H54 (cell line): ENCODE results near the gene TTC1.
"Not testable (repeated sequence)": the region's sequence is repeated elsewhere in the genome, so short reads cannot be mapped to it uniquely, and the experiment has no call there.

Experiments
- DNase-seq: peaks from one replicate; pipeline ENCODE4 v3.0.0; 2011; ENCODE audit warnings: low spot score, mixed read lengths; ENCODE audit not compliant: insufficient read length
- FAIRE-seq: peaks from 3 replicates; lab custom pipeline; 2011; peaks lifted over from hg19 to GRCh38; lab: Jason Lieb, UNC
- POLR2A ChIP-seq: IDR thresholded peaks from 2 replicates; pipeline ENCODE4 v1.6.1; 2011; ENCODE audit warnings: low read depth, mild to moderate bottlenecking, low read length

Gene TTC1

DNA sequence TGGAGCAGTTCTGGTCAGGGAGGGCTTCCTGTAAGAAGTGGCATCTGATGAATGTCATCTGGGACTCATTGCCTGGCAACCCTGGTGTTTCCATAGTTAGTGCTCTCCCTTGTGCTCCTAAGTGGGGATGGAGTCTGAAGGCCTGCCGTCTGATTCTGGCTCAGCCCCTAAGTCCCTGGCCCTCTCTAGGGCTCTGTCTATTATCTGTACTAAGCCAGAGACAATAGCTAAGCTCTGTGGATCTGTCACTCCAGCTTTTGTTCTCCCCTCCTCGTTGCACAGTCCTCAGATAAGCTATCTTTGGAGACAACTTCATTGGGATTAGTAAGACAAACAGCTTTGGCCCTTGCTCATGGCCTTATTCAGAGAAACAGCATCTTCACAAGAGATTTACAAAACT, 30.6 kb upstream of the TTC1 start:
- FAIRE-seq (no peak), DNase-seq (no peak)

DNA sequence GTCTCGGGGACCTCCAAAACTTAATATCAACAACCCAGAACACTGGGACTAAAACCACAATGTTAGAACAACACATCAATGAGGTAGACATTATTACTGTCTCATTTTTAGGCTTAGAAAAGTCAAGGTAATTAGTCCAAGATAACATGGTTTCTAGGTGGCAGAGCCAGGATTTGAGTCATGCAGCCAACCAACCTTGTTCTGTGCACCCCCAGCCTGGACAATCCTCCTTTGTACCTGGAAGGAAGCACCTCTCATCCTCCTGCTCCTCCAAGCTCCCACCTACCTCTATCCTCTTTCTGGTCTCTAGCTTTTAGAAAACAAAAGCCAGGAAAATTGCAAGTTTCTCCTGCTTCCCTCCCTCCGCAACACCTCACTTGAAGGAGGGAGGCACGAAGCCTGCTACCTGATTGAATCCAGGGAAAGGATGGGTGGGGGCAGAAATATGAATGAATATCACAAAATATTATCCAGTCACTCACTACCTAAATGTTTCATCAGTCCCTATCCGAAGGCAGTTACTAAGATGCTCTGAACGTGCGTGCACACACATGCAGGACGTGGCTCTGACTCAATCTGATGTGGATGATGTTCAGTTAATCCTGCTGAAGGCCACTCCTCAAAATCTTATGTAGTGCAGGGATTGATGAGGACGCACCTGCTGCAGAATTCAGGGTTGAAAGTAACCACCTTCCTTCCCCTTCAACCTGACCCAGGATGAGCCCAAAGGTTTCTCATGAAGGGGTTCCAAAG, 26.3 kb upstream of the TTC1 start:
- no peak for FAIRE-seq
- no peak for DNase-seq
- no peak for TF ChIP-seq POLR2A

More for the DNA sequence above, 30.6 kb upstream of the TTC1 start:
- TF ChIP-seq POLR2A: no peak

DNA sequence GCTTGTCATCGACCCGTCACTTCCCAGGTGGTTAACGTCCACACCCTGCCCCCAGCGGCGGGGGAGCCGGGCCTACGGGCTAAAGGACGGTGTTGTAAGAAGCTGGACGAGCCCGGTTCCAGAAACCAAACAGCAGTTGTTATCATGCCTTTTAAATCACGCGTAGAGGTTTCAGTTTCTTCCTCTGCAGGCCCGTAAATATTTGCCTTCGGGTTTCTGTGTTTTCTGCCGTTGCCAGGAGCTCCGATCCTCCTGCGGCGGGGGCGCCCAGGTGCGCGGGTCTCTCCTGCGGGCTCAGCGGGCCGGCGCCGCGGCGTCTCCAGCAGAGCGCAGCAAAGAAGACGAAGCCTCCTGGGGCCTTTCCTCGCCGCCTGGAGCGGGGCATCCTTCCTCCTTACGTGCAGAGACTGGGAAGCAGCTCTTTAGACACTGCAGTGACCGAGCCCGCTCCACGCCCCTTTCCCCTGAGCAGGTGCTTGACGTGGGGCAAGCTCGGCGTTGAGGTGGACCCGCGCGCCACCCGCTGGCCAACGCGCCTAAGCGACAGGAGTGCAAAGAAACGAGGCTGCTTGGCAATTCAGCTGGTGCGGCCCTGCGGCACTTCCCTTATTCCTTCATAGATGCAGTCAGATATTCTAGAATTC, 21.8 kb upstream of the TTC1 start:
- no peak for DNase-seq
- TF ChIP-seq POLR2A: no peak
- FAIRE-seq: no peak

DNA sequence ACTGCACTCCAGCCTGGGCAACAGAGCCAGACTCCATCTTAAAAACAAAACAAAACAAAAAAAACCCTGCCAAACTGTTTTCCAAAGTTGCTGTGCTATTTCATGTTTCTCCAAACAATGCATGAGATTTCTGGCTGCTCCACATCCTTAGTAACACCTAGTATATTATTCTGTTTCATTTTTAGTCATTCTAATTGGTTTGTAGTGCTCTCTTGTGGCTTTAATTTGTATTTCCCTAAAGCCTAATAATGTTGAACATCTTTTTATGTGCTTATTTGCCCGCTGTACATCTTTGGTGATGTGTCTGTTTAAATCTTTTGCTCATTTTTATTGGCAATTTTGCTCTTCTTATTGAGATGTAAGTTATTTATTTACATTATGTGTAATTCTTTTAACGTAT, 18.4 kb upstream of the TTC1 start:
- no peak for TF ChIP-seq POLR2A
- DNase-seq (no peak), FAIRE-seq (no peak)

DNA sequence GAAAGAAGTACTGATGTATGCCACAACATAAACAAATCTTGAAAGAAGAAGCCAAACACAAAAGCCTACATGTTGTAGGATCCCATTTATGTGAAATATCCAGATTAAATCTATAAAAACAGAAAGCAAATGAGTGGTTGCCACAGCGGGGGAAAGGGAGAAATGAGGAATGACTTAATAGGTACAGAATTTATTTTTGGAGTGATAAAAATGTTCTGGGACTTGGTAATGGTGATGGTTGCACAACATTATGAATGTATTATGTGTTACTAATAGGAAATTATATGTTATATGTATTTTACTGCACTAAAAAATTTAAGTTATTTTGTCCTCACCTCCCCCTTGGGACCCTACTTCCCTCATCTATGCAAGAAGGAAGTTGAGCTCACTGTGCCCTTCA, 16.4 kb upstream of the TTC1 start:
- FAIRE-seq (no peak), DNase-seq (no peak)
- TF ChIP-seq POLR2A: no peak

DNA sequence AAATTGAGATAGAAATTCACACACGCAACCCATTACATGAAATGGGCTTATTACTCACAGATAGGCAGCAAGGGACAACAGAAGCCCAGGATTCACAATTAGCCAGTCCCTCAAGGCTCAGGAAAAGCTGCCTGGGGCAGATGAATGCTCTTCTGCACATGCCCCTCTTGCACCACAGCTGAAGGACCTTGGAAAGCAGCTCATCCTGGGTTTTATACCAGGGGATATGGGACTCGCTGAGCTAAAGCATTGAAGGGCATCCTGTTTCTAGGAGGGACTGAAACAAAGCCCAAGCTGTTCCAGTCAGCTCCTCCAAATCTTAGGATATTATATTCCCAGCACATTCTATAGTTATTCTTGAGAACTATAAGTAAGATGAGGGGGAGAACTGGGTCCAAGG, 15.7 kb upstream of the TTC1 start:
- no peak for TF ChIP-seq POLR2A
- FAIRE-seq (no peak), DNase-seq (no peak)

DNA sequence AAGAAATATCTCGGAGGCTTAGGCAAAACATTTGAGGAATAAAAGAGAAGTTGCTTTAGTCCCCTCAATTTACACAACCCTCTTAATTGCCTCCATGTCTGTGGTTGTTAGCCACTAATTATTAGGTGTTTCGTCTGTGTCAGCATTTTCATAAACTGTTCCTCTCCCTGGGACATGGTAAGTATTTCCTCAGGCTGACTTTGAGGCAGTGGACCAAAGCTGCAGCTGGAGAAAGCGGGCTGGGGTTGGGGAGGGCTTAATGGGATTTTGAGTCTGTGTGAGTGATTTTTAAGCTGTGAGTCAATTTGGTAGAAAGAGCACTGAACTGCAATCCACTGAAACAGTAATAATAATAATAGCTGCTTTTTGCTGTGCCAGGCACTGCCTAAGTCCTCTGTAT, 13.0 kb upstream of the TTC1 start:
- DNase-seq (no peak), FAIRE-seq (no peak)
- TF ChIP-seq POLR2A: no peak

DNA sequence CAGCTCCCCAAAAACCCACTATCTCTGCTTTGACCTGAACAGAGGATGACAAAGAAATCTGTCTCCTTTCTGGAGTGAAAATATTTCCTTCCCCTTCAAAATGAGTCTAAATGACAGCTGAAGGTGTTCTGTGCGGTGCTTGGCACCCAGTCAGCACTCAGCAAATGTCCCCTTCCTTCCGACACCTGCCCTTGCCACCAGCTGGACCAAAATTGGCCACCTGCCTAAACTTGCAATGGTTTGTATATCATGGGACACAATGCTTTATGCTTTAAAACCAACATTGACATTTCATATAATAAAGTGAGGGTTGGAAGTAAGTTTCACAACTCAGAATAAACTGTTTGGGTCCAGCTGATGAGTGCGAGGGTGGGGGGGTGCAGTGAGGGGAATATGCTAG, 7.5 kb upstream of the TTC1 start:
- no peak for DNase-seq
- FAIRE-seq: no peak
- no peak for TF ChIP-seq POLR2A

DNA sequence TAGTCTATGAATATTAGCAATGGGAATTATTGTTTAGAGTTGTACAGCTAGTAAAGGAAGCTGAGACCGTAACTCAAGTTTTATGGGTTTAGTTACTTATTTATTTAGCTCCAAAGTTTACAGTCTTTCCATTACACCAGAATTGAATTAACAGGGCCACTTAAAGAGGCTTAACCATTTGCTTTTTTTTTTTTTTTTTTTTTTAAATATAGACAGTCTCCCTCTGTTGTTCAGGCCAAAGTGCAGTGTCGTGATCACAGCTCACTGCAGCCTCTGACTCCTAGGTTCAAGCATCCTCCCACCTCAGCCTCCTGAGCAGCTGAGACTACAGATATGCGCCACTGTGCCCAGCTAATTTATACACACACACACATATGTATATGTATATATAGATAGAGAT, 1.4 kb upstream of the TTC1 start:
- DNase-seq (no peak), FAIRE-seq (no peak)
- TF ChIP-seq POLR2A: no peak

DNA sequence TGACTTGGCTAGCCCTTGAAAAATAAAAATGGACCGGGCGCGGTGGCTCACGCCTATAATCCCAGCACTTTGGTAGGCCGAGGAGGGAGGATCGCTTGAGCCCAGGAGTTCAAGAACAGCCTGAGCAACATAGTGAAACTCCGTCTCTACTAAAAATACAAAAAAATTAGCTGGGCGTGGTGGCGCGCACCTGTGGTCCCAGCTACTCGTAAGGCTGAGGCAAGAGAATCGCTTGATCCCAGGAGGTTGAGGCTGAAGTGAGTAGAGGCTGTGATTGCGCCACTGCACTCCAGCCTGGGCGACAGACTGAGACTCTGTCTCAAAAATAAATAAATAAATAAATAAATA, 436 bp upstream of the TTC1 start:
- not testable (repeated sequence) for FAIRE-seq

DNA sequence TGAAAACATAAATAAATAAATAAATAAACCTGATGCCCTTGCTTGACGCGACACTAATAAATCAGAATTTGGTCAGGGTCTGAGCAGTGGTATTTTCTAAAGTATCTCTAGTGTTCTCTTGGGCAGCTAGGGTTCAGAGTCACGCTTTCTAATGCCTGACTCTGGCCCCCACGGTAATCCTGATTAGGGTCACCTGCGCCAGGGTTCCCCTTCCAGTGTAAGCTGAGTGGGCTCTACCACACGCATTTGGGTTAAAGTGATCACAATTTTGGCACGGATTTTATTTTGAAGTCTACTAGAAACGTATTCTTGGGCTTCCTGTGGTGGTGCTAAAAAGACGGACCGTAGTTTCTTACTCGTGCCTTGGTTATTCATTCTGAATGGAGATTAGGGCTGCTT, 651 bp downstream of the TTC1 start:
- no peak for TF ChIP-seq POLR2A
- FAIRE-seq (no peak), DNase-seq (no peak)

More for the DNA sequence above, 436 bp upstream of the TTC1 start:
- not testable (repeated sequence) for DNase-seq

DNA sequence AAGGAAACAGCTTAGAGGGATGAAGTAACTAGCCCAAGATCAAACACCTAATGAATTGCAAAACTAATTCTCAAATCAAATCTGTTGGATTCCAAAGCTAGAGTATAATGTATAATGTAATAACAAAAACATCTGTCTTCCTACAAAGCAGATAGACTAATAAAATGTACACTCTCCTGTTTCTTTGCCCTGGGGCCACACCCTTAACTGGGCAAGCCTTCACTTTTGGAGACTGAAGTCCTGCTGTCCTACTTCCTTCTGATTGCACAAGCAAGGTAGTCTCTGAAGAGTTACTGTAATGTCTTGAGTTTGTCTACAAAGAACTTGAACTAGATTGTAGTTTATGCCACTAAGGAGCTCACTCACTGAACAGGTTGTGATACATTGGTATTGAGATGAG, 2.5 kb downstream of the TTC1 start:
- no peak for FAIRE-seq
- TF ChIP-seq POLR2A: no peak
- DNase-seq: no peak

DNA sequence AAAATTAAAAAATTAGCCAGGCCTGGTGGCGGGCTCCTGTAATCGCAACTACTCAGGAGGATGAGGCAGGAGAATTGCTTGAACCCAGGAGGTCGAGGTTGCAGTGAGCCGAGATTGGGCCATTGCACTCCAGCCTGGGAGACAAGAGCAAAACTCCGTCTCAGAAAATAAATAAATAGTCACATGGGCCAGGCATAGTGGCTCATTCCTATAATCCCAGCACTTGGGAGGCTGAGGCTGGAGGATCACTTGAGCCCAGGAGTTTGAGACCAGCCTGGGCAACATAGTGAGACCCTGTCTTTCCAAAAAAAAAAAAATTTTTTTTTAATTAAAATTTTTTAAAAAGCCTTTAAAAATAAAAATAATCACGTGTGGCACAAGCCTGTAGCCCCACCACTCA, 5.3 kb downstream of the TTC1 start:
- FAIRE-seq, DNase-seq: not testable (repeated sequence)

DNA sequence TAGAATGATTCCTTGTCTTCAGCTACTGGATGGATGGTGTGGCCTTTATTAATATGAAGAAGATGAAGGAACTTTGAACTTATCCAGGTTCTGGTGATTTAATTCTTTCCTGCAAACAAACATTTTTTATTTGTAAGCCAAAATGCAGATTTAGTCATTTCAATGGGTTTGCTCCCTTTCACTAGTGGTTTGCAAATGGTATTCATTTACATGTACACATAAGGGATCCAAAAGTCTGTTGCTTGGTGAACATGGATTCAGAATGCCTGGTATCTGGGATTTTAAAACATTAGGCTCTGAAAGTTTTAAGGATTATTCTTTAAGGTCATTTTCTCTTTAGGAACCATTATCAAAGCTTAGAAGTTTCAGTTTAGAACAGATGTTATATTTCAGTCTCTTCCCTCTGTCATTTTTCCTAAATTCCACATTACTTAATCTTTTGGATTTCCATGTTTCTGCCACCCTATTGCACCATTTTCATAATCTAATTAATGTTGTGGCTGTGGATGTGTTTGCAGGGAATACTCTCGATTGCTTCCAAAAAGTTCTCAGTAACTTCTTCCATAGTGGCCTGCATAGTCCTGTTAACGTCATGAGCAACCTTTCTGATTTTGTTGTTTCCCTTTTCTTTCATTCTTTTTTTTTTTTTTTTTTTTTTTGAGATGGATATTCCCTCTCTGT, 10.1 kb downstream of the TTC1 start:
- FAIRE-seq (no peak), DNase-seq (no peak)
- TF ChIP-seq POLR2A: no peak
